Measurements from ENCODE around the gene SESN3.

DNA sequence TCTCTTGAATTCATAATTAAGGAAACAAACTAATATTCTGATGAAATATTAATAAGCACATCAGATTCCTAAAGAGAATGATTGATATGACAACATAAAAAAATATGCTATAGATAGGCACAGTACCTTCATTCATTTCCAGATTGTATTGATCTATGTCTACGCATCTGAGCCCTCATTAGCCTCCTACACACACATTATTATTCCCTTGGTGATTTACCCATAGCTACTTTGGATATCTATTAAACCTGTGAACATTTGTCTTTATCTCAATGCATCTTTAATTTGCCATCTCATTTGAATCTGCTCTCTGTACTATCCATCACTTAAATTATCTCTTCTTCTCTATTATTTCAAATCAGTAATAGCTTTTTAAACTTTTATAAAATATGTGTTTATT lies 18.4 kb downstream of the SESN3 start:
- TF ChIP-seq, protein P1, sequence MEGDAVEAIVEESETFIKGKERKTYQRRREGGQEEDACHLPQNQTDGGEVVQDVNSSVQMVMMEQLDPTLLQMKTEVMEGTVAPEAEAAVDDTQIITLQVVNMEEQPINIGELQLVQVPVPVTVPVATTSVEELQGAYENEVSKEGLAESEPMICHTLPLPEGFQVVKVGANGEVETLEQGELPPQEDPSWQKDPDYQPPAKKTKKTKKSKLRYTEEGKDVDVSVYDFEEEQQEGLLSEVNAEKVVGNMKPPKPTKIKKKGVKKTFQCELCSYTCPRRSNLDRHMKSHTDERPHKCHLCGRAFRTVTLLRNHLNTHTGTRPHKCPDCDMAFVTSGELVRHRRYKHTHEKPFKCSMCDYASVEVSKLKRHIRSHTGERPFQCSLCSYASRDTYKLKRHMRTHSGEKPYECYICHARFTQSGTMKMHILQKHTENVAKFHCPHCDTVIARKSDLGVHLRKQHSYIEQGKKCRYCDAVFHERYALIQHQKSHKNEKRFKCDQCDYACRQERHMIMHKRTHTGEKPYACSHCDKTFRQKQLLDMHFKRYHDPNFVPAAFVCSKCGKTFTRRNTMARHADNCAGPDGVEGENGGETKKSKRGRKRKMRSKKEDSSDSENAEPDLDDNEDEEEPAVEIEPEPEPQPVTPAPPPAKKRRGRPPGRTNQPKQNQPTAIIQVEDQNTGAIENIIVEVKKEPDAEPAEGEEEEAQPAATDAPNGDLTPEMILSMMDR (IDR thresholded peaks at IDR 0.05; ENCODE audit: low read length): no peak
- TF ChIP-seq EZH2 (IDR thresholded peaks at IDR 0.05; ENCODE audit: borderline replicate concordance, low read length): no peak
